Ovary (tissue), 3 donors: ENCODE data around the gene IQSEC3.
"Not testable (repeated sequence)": the region's sequence is repeated elsewhere in the genome, so short reads cannot be mapped to it uniquely, and the experiment has no call there.

Experiments
- EP300 ChIP-seq: sonication (generic); formaldehyde crosslinking; IDR thresholded peaks from one replicate; pipeline ENCODE4 v1.6.1; 2017; ENCODE audit warnings: antibody characterized with exemption
- POLR2A ChIP-seq: fragments of 450-650 bp; IDR thresholded peaks from one replicate; pipeline ENCODE4 v1.6.1; 2017; ENCODE audit warnings: antibody characterized with exemption, mild to moderate bottlenecking, moderate library complexity
- TF ChIP-seq, protein P1 (sequence below), 3 donors: fragments of 450-650 bp in 2 of 3; fragments of 200-600 bp in 1 of 3; IDR thresholded peaks; one replicate each; pipeline versions ENCODE4 v1.5.1 to v1.8.0; 2016 to 2022; ENCODE audit warnings: antibody characterized with exemption in 3 of 3, mild to moderate bottlenecking in 1 of 3
- donor health status: DM: no; HTN: no; CAD: no.

DNA sequence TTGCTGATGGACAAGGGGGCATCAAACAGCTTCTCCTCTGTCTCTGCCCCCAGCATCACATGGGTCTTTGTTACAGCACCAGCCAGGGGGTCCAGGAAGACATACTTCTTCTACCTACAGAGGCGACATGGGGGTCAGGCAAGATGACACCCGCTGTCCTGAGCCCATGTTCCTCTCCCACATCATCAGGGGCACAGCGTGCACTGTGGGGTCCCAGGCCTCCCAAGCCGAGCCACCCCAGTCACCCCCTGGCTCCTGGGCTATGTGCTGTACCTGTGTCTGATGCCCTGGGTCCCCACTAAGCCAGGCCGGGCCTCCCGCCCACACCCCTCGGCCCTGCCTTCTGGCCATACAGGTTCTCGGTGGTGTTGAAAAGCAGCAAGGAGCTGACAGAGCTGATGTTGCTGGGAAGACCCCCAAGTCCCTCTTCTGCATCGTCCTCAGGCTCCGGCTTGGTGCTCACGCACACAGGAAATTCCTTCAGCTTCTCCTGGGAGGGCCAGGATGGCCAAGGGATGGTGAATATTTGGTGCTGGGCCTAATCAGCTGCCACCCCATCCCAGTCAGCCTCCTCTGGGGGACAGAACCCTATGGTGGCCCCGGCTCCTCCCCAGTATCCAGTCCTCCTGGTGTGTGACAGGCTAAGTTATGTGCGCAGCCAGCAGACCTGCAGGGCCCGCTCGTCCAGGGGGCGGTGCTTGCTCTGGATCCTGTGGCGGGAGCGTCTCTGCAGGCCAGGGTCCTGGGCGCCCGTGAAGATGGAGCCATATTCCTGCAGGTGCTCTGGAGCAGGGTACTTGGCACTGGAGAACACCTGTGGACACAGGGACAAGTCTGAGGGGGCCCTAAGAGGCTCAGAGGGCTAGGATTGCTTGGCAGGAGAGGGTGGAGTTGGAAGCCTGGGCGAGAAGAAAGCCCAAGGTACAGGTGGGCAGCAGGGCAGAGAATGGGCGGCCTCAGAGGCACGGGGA, 48.9 kb upstream of the IQSEC3 start:
- TF ChIP-seq, protein P1, sequence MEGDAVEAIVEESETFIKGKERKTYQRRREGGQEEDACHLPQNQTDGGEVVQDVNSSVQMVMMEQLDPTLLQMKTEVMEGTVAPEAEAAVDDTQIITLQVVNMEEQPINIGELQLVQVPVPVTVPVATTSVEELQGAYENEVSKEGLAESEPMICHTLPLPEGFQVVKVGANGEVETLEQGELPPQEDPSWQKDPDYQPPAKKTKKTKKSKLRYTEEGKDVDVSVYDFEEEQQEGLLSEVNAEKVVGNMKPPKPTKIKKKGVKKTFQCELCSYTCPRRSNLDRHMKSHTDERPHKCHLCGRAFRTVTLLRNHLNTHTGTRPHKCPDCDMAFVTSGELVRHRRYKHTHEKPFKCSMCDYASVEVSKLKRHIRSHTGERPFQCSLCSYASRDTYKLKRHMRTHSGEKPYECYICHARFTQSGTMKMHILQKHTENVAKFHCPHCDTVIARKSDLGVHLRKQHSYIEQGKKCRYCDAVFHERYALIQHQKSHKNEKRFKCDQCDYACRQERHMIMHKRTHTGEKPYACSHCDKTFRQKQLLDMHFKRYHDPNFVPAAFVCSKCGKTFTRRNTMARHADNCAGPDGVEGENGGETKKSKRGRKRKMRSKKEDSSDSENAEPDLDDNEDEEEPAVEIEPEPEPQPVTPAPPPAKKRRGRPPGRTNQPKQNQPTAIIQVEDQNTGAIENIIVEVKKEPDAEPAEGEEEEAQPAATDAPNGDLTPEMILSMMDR (IDR thresholded peaks at IDR 0.05), result not testable (repeated sequence)
- TF ChIP-seq POLR2A, EP300: not testable (repeated sequence)
